Breast epithelium (tissue), 4 donors: ENCODE results near the gene SLBP. TPM values are rescaled to one million over a fixed set of nuclear protein-coding genes. Genes with fewer than 3 reads are reported as not detected.

Experiments
- DNase-seq, 2 donors: peaks; one replicate each; pipeline ENCODE4 v3.0.0-alpha.2; 2019; ENCODE audit warnings: low spot score in 2 of 2
- H3K27ac ChIP-seq, 2 donors: fragments of 200-600 bp; sonication (generic) in 1 of 2; one replicate each; pipeline ENCODE4 v1.5.1; 2016 to 2019; ENCODE audit warnings: mild to moderate bottlenecking in 1 of 2
- H3K27me3 ChIP-seq, 2 donors: fragments of 200-600 bp; sonication (generic) in 1 of 2; one replicate each; pipeline versions ENCODE4 v1.5.1 to v1.6.0; 2017 to 2019; ENCODE audit warnings: control low read depth in 1 of 2, mild to moderate bottlenecking in 1 of 2
- H3K36me3 ChIP-seq: fragments of 200-600 bp; one replicate; pipeline ENCODE4 v1.5.1; 2019
- H3K4me1 ChIP-seq, 2 donors: fragments of 200-600 bp; sonication (generic); one replicate each; pipeline ENCODE4 v1.5.1; 2016 to 2019; ENCODE audit warnings: control low read depth in 1 of 2
- H3K4me3 ChIP-seq, 3 donors: fragments of 200-600 bp; sonication (generic); 1 replicate in 2 of 3; 2 replicates in 1 of 3; pipeline ENCODE4 v1.5.1; 2016 to 2019; ENCODE audit warnings: mild to moderate bottlenecking in 3 of 3, moderate library complexity in 2 of 3
- H3K9me3 ChIP-seq, 2 donors: fragments of 200-600 bp; sonication (generic) in 1 of 2; one replicate each; pipeline ENCODE4 v1.5.1; 2016 to 2019; ENCODE audit warnings: control low read depth in 1 of 2
- CTCF ChIP-seq, 3 donors: fragments of 450-650 bp; IDR thresholded peaks; one replicate each; pipeline ENCODE4 v1.5.1; 2016 to 2017; ENCODE audit warnings: antibody characterized with exemption in 3 of 3, mild to moderate bottlenecking in 3 of 3, moderate library complexity in 3 of 3
- POLR2A ChIP-seq: fragments of 450-650 bp; IDR thresholded peaks from one replicate; pipeline ENCODE4 v1.6.1; 2016; ENCODE audit warnings: antibody characterized with exemption, mild to moderate bottlenecking, moderate library complexity
- POLR2AphosphoS5 ChIP-seq, 3 donors: sonication (generic); formaldehyde crosslinking; IDR thresholded peaks; one replicate each; pipeline ENCODE4 v1.6.1; 2017; ENCODE audit warnings: antibody characterized with exemption in 3 of 3
- intact Hi-C: fragments of 100-400 bp; cut with DNase I; formaldehyde crosslinking; loops from one replicate; pipeline ENCODE4 v1.15.1; 2023; ENCODE audit warnings: low total_unique reads
- total RNA-seq, 3 donors: library from RNA; depleted of rRNA; stranded (reverse); fragments of >200 nt; gene quantifications; one replicate each; pipeline ENCODE4 v1.1.0, GENCODE V29; 2016

SLBP gene
- total RNA-seq, 3 donors from 2014 or later, result 45.1 to 52.0 (median 45.6) TPM

DNA sequence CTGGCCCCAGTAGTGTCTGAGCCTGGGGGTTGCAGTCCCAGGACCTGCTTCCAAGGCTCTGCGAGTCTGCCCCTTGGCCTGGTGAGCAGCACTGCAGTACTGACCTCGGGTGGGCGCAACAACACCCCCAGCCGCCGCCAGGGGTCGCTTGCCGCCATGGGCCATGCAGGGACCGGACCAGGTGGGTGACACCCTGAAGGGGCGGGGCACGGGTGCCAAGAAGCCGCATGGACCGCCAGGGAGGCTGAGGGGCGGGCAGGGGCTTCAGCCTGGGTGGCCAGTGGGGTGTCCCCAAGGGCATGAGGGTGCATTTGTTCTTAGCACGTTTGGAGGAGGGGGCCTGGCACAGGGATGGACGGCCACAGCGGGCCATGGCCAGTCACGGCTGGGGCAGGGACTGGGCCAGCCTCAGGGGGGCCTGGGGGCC lies 34.2 kb upstream of the SLBP start:
- no peaks in the 10 kb centered on the region for H3K36me3 ChIP-seq
- intact Hi-C loops, result loop anchor here (5.0 kb wide), 1 partner anchor 66 kb away; no protein-coding TSS in a partner anchor
- no peaks in the 10 kb centered on the region for H3K9me3 ChIP-seq
- DNase-seq, result peak; percentile 44 to 70
- H3K4me3 ChIP-seq, result no peak overlapping the region
- TF ChIP-seq CTCF (IDR thresholded peaks at IDR 0.05), result peak; percentile 30 to 68 (median 67)
- no peak for TF ChIP-seq POLR2AphosphoS5 (IDR thresholded peaks at IDR 0.05)
- TF ChIP-seq POLR2A, result no peak
- no peaks in the 10 kb centered on the region for H3K27me3 ChIP-seq
- H3K27ac ChIP-seq, result no peak overlapping the region
- H3K4me1 ChIP-seq, result no peaks in the 10 kb centered on the region

DNA sequence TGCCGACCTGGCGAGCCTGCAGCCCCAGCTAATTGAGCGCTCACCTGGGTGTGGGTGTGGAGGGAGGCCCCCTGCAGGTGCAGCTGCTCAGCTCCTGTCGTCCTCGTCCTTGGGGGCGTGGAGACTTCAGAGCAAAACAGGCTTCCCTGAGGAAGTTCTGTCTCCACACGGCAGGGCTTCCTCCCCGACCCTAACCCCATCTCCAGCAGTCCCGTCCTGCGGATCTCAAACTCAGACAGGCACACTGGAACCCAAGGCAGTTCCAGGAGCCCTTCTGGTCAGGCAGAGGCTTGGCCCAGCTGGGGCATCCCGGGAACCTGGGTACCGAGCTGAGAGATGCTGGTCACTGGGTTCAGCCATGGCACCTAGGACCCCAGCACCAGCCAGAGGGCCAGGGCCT lies 33.6 kb upstream of the SLBP start:
- intact Hi-C loops, result loop anchor here (5.0 kb wide), 1 partner anchor 67 kb away; no protein-coding TSS in a partner anchor
- Histone ChIP-seq H3K27ac (no peak overlapping the region), H3K9me3 (no peaks in the 10 kb centered on the region), H3K4me1 (no peaks in the 10 kb centered on the region), H3K36me3 (no peaks in the 10 kb centered on the region), H3K4me3 (no peak overlapping the region), H3K27me3 (no peaks in the 10 kb centered on the region)
- TF ChIP-seq POLR2AphosphoS5 (IDR thresholded peaks at IDR 0.05) (no peak), CTCF (IDR thresholded peaks at IDR 0.05) (no peak), POLR2A (no peak)
- DNase-seq, result no peak

DNA sequence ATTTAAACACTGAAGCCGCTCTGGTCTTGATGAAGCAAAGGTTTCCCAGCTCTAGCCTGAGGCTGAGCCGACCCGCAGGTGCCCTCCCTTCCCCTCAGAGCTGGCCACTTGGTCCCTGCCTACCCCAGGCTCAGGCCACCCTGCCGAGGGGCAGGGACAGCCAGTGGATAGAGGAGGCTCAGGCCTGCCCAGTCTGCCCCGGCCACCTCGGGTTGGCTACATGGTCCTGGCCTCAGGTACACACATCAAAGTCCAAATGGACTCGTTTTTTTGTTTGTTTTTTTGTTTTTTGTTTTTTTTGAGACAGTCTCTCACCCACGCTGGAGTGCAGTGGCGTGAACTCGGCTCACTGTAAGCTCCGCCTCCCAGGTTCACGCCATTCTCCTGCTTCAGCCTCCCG lies 33.0 kb upstream of the SLBP start:
- no peaks in the 10 kb centered on the region for H3K4me1 ChIP-seq
- intact Hi-C loops, result loop anchor here (5.0 kb wide), 1 partner anchor 67 kb away; no protein-coding TSS in a partner anchor
- H3K36me3 ChIP-seq, result no peaks in the 10 kb centered on the region
- no peaks in the 10 kb centered on the region for H3K27me3 ChIP-seq
- no peaks in the 10 kb centered on the region for H3K9me3 ChIP-seq
- no peak overlapping the region for H3K4me3 ChIP-seq
- TF ChIP-seq POLR2A (no peak), POLR2AphosphoS5 (IDR thresholded peaks at IDR 0.05) (no peak), CTCF (IDR thresholded peaks at IDR 0.05) (no peak)
- DNase-seq, result no peak
- no peak overlapping the region for H3K27ac ChIP-seq

GRCh38 chr4:1744552-1744951 lies 32.4 kb upstream of the SLBP start:
- H3K4me3 ChIP-seq, result no peak overlapping the region
- H3K27ac ChIP-seq, result no peak overlapping the region
- DNase-seq, result no peak
- no peaks in the 10 kb centered on the region for H3K36me3 ChIP-seq
- H3K27me3 ChIP-seq, result no peaks in the 10 kb centered on the region
- TF ChIP-seq CTCF (IDR thresholded peaks at IDR 0.05) (no peak), POLR2AphosphoS5 (IDR thresholded peaks at IDR 0.05) (no peak), POLR2A (no peak)
- intact Hi-C loops, result no loop called here
- H3K4me1 ChIP-seq, result no peaks in the 10 kb centered on the region
- H3K9me3 ChIP-seq, result no peaks in the 10 kb centered on the region

- intact Hi-C loops, result no loop called here
- no peak overlapping the region for H3K4me3 ChIP-seq
- H3K4me1 ChIP-seq, result no peaks in the 10 kb centered on the region
- H3K27ac ChIP-seq, result no peak overlapping the region
- DNase-seq, result no peak
- TF ChIP-seq POLR2A (no peak), POLR2AphosphoS5 (IDR thresholded peaks at IDR 0.05) (no peak), CTCF (IDR thresholded peaks at IDR 0.05) (no peak)
- no peaks in the 10 kb centered on the region for H3K36me3 ChIP-seq
- peaks cover 1% of the 10 kb centered on the region in 2 donors for H3K9me3 ChIP-seq
- H3K27me3 ChIP-seq, result no peaks in the 10 kb centered on the region
These were observed 31.9 kb upstream of the SLBP start for GRCh38 chr4:1743975-1744374.
